Breast epithelium (tissue), 3 donors: ENCODE measurements around the gene COL4A4.

ENCODE experiments used
- CTCF ChIP-seq, 3 donors: fragments of 450-650 bp; IDR thresholded peaks; one replicate each; pipeline ENCODE4 v1.5.1; 2016 to 2017; ENCODE audit warnings: antibody characterized with exemption in 3 of 3, mild to moderate bottlenecking in 3 of 3, moderate library complexity in 3 of 3
- POLR2A ChIP-seq: fragments of 450-650 bp; IDR thresholded peaks from one replicate; pipeline ENCODE4 v1.6.1; 2016; ENCODE audit warnings: antibody characterized with exemption, mild to moderate bottlenecking, moderate library complexity
- POLR2AphosphoS5 ChIP-seq, 3 donors: sonication (generic); formaldehyde crosslinking; IDR thresholded peaks; one replicate each; pipeline ENCODE4 v1.6.1; 2017; ENCODE audit warnings: antibody characterized with exemption in 3 of 3

- no peak for TF ChIP-seq CTCF (IDR thresholded peaks at IDR 0.05)
- TF ChIP-seq POLR2A, result no peak
- no peak for TF ChIP-seq POLR2AphosphoS5 (IDR thresholded peaks at IDR 0.05)
Measured at GRCh38 chr2:227079726-227080125, 84.3 kb downstream of the COL4A4 start.
